GM20431 (cell line): ENCODE measurements around the gene RILPL1.
"Not testable (repeated sequence)": the region's sequence is repeated elsewhere in the genome, so short reads cannot be mapped to it uniquely, and the experiment has no call there.

ENCODE experiments used
- in situ Hi-C: fragments of 300-500 bp; cut with MseI, MboI; formaldehyde crosslinking; loops from one replicate; pipeline ENCODE4 v1.15.0; 2020; ENCODE audit warnings: low sequenced_read_pairs; ENCODE audit not compliant: unreplicated experiment

Gene RILPL1

DNA sequence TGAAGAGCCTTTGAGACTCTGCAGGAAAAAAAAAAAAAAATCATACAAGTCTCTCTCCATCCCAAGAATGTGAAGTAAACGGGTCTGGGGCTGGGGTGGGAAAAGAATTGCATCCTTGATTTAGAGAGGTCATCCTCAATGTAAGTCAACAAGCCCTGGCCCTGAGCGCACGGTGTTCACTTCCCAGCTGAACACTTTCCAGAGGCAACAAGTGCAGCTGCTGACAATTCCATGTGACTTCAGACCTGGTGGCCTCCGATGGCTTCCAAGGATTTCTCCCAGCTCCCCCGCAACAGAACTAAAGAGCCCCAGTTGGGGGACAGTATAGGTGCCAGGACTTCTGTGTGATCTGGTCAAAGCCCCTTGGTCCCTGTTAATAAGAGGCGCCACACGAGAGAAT is 2.4 kb downstream of the RILPL1 start:
- in situ Hi-C loops: no loop called here

DNA sequence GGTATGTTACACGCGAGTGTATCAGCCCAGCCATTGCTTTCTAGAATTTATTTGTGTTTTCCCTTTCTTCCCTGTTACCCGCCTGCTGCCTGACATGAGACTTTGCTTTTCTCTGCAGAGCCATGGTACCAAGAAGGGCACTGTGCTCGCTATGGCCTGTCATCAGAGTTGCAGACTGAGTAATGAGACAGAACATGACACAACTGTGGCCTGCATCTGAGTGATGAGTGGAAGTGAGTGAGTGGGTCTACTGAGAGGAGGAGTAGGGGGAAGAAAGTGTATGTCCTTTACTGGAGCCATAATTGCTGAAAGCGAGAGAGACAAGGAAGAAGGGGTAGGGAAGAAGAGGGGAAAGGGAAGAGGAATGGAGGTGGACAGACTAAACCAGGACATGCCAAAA is 2.9 kb downstream of the RILPL1 start:
- in situ Hi-C loops: no loop called here

DNA sequence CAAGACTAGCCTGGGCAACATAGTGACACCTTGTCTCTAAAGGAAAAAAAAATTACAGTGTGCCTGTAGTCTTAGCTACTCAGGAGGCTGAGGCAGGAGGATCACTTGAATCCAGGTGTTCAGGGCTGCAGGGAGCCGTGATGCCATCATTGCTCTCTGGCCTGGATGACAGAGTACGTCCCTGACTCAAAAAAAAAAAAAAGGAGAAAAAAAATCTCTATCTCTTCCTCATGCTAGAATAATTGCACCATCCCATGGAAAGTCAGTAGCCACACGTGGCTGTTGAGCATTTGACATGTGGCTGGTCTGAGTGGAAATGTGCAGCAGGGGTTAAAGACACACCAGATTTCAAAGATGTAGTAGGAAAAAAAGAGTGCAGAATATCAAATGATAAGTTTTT is 3.8 kb downstream of the RILPL1 start:
- in situ Hi-C loops: no loop called here

DNA sequence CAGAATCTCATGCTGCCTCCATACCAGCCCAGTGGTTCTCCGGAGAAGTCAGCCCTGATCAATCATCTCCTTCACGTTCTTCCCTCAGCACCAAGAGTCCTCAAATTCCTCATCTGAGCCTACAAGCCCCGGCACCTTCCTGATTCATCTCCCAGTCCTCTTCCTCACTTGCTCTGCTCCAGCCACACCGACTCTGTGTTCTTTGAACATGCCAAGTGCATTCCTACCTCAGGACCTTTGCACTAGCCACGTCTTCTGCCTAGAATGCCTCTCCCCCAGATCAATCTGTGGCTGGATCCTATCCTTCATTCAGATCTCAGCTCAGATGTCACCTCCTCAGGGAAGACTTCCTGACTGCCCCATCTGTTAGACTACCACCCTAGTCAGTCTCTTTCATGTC is 4.7 kb downstream of the RILPL1 start:
- in situ Hi-C loops: no loop called here

DNA sequence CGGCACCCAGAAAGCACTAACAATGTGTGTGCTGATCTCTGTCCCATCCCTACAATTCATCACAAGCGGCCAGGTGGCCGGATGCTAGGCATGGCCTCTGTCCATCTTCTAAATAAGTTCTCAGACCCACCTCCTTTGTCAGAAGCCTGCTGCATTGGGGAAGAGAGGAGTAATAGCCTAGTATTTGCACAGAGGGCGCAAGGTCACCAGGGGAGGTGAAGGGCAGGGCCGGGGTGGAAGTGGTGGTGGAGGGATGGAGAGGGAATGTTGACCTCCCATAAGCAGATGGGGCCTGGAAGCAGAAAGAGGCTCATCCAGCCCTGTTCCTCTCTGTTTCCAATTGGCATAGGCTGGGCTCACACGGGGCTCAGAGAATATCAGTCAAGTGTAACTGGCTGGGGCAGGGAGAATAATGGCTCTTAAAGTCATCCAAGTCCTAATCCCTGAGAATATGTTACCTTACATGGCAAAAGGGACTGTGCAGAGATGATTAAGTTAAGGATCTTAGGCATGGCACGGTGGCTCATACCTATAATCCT is 6.9 kb downstream of the RILPL1 start:
- in situ Hi-C loops: no loop called here

DNA sequence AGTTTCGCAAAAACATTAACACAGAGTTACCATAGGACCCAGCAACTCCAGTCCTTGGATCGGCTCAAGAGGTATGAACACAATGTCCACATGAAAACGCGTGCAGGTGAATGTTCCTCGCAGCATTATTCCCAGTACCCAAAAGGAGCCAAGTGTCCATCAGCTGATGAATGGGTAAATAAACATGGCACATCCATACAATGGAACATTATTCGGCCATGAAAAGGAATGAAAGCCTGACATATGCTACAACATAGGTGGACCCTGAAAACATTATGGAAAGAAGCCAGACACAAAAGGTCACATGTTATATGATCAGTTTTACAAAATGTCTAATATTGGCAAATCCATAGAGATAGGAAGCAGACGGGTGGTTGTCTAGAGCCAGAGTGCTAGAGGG is 9.1 kb downstream of the RILPL1 start:
- in situ Hi-C loops: no loop called here

DNA sequence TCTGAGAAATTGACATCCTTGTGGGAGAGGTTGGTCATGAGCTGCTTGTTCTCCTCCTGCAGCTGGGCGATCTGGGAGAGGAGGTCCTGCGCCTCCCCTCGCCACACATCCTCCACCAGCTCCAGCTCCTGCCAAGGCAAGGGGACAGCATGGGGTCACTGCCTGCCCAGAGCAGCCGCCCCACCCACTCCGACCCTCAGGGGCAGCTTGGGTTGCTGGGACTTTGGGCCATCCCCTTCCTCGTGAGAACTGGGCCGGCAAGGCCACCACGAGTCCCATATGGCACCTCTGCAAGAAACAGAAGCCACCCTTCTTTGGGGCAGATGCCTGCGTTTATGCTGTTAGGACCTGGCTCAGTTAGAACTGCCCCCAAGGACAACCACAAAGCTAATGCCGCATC is 10.0 kb downstream of the RILPL1 start:
- in situ Hi-C loops: no loop called here

DNA sequence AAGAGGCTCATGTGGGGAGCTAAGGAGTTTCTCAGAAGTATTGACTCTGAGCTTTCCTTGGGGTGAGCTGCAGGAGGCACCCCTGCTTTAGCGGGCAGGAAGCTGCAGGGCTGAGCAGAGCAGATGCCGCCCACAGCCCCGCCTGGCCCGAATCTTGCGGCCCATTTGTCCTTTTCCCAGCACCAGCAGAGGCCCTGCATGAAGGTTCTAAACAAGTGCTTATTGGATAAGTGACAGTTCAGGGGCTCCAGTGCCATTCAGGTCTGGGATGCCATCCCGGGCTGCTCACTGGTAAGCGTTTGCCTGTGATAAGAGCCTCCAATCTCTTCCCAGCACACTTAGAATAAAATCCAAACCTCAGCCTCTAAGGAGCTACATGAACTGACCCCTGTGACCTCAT is 11.4 kb downstream of the RILPL1 start:
- in situ Hi-C loops: no loop called here

DNA sequence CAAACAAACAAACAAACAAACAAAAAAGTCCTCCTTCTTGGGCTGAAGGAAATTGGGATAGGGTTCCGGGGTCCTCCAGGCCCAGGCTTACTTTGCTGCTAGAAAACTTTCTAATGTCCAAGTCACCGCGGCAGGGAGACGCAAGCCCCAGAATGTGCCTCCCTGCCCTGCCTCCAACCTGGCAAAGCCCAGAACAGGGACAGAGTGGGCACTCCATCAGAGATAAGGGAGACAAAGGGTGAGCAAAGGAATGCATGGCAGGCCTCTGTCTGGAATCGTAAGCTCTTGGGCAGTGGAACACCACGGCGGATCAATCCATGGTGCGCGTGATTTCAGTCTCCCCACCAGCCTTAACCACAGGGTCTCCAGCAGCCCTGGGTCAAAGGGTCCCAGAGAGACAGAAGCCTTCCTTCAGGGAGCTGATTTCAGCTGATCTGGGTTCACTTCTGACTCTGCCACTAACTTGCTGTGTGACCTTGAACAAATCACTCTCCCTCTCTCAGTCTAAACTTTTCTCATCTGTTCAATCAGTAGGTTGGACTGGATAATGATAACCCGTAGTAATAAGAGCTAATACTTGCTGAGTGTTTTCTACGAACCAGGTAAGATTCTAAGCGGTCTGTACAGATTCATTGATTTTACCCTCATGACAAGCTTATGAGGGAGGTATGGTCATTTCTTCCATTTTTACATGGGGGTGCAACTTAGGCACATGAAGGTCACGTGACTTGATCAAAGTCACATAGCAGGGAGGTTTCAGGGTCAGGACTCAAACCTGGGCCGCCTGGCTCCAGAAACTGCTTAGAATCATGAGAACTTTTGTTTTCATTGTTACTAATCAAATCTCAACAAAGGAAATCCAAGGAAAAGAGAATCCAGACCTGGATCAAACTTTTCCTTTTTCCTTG is 12.7 kb downstream of the RILPL1 start:
- in situ Hi-C loops: no loop called here

DNA sequence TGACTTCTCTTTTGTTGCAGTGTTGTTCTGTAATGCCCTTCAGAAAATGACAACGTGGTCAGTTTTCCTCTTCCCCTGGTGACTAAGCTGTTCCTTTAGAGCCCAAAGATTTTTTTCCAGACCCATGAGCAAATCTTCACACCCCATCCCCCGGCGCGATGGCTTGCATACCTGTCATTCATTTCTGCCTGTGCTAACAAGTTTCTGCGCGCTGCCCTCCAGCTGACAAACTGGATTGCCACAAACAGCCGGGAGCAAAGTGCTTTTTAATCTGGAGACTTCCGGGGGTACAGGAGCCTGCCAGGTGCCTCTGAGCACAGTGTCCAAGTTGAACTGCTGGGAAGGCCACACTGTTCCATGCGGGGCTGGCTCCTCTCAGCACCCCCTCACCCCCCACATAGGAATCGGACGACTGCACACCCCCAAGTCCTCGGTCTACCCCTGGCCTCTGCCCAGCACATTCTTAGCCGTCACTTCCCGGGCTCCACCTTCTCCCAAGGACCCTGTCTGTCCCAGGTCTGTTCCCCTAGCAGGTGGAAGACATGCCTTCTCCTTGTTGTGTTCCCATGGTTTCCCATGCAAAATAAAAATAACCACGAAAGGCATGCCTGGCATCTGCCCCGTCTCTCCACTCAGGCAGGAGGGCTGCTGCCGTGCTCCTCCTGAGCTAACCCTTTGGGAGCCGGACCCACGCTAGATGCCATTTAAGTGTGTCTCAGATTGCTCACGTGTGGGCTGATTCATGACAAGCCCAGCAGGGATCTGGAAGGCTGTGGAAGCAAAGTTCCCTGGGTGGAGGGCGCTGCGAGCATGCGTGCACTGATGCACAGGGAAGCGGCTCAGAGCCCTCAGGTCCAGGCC is 14.1 kb downstream of the RILPL1 start:
- in situ Hi-C loops: no loop called here

DNA sequence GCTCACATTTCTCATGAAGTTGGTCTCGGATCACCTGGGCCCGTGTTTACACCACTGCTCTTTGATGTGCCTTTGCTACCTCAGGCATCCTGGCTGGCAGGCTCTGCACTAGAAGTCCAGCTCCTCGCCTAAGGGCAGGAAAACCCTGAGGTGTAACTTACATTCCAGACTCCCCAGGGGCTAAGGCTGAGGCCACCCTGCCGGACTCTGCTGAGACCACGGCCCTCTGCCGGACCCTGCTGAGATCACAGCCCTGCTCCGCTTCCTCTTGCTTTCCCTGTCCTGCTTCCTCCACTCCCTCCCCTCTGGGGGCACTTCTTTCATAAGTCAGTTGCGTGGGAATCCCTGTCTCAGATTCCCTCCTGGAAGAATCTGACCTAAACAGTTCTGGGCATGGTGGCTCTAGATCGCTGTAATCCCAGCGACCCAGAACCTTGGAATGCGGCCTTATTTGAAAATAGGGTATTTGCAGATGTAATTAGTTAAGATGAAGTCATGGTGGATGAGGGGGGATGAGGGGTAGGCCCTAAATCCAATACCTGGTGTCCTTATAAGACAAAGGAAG is 17.2 kb downstream of the RILPL1 start:
- in situ Hi-C loops: no loop called here

DNA sequence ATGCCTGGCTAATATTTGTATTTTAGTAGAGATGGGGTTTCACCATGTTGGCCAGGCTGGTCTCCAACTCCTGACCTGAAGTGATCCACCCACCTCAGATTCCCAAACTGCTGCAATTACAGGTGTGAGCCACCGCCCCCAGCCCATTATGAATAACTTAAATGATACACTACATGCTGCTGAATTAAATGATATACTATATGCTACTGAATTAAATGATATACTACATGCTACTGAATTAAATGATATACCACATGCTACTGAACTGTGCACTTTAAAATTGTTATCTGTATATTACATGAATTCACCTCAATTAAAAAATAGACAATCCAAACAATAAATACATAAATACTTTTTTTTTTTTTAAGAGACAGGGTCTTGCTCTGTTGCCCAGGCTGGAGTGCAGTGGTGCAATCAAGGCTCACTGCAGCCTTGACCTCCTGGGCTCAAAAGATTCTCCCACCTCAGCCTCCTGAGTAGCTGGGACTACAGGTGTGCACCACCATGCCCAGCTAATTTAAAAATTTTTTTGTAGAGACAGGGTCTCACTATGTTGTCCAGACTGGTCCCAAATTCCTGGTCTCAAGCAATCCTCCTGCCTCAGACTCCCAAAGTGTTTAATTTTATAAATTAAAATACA is 18.8 kb downstream of the RILPL1 start:
- in situ Hi-C loops: not testable (repeated sequence)

DNA sequence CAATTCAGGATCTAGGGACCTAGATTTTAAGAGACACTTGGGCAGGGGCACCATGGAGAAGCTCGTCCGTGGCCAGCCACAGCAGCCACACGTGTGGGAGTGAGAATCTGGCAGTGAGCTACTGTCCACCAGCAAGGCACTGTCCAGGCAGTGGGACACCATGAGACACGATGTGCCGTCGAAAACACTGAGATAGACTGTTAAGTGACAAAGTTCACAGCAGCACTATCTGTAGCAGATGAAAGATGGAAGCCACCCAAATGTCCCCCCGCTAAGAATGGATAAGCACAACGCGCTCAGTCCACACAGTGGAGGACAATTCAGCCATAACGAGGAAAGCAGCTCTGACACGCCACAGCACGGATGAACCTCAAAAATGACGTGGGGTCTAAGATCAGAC is 19.7 kb downstream of the RILPL1 start:
- in situ Hi-C loops: no loop called here

DNA sequence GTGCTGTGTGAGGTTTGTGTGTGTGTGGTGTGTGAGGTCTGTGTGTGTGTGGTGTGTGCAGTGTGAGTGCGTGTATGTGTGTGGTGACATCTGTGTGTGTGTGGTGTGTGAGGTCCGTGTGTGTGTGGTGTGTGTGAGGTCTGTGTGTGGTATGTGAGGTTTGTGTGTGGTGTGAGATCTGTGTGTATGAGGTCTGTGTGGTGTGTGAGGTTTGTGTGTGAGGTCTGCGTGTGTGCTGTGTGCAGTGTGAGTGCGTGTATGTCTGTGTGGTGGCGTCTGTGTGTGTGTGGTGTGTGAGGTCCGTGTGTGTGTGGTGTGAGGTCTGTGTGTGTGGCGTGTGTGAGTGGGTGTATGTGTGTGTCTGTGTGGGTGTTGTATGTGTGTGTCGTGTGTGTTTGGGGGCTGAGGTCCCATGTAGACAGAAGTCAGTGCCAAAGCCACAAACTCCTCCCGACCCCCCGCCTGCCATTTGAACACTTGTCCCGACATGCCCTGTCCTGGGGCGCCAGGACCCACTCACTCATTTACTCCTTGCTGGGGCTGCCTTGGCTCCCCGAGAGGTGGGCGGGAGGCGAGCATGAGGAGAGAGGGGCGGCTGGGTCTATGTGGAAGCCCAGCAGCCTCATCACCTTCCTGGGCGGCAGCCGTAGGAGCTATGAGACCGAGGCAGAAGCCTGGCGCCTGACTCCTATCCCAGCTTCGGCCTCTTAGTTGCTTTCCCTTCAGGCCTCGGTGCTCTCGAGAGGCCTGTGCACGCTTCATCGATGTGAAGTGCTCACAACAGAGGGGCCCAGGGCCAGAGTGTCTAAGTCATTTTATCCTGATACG is 20.5 kb downstream of the RILPL1 start:
- in situ Hi-C loops: no loop called here

DNA sequence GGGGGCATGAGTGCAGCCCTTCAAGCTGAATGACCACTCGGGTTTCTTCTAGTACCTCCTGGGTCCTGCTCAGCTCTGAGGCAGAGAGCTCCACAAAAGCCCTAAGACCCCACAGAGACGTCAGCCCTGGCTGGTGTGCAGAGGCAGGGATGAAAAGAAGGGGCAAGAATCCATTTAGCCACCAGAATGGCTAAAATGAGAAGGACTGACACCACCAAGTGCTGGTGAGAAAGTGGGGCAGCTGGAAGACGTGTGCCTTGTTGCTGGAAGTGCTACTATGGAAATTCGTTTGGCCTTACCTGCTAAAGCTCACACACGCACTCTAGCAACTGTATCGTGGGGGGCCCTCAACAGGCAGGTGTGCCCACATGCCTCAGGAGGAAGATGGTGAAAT is 26.7 kb downstream of the RILPL1 start:
- in situ Hi-C loops: no loop called here

DNA sequence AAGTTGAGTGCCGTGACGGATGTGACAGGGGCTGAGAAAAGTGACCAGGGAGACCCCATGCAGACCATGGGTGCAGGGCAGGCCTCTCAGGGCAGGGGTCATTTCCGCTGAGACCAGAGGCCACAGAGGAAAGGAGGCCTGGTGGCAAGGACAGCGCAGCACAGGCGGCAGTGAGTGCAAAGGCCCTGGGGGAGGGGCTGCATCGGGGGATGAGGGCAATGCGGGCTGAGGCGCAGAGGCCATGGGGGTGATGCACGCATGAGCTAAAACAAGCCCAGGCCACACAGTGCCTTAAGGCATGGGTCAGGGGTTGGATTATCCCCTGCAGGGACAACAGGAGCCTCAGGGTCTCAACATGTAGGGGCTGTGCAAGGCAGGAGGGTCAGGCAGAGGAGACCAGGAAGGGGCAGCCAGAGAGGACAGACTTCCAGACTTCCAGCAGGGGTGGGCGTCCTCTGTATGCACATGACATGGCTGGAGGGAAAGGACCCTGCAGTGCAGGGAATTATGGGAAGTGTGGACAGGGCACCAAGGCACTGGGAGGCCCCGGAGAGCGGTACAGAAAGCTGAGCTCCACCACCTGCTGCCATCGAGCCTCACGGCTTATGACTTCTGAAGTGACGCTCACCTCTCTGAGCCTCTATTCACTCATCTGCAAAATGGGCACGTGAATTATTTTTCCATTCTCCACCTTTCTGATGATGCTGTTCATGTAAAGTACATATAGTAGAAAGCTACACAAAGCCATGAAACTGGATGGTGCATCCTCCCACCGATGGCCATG is 27.3 kb downstream of the RILPL1 start:
- in situ Hi-C loops: no loop called here

DNA sequence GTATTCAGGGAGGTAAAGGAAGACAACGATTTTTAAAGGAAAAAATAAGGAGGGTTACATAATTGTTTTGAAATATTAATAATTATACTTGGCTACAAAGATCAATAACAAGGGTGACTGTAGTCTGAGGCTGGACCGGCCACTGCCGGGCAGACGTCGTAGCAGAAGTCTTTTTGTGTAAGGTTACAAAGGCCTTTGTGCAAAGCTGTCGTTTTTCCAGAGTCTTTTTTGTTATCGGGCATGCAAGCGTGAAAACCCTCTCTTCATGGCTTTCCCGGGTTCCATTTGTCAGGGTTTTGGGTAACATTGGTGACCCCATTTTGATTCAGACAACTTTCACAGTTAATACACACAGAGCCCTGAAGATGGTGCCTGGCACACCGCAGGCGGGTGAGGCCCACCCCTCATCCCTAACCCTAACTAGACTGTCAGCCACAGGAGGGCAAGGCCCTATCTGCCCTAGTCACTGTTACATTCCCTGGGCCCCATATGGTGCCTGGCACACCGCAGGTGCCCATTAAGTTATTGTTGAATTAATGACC is 31.3 kb downstream of the RILPL1 start:
- in situ Hi-C loops: no loop called here

DNA sequence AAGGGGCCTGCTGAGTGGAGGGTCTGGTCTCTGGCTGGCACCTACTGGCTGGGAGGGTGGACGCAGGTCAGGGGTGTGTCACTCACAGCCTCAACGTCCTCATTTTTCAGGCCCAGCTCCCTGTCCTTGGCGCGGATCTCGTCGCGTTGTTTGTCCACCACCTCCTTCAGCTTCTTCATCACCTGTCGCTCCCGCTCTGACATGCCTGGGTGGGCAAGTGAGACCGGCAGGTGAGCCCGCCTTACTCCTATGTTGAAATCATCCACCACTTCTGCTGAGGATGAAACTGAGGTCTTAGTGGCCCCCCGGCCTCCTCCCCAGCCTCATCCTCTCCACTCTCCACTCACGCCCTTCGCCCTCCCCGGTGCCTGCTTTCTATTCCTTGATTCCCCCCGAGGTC is 34.2 kb downstream of the RILPL1 start:
- in situ Hi-C loops: no loop called here
